Stimulated activated CD4-positive, alpha-beta T cell treated with anti-CD3 and anti-CD28 coated beads, Interleukin-1b, Interleukin-23, amount 100 ng/mL, for 1 hour (primary cell): ENCODE results near the gene GPHA2.

Experiments
- DNase-seq, 2 donors: peaks; one replicate each; pipeline ENCODE4 v3.0.0-alpha.2; 2020; ENCODE audit warnings: low read depth in 2 of 2

GPHA2 gene

DNA sequence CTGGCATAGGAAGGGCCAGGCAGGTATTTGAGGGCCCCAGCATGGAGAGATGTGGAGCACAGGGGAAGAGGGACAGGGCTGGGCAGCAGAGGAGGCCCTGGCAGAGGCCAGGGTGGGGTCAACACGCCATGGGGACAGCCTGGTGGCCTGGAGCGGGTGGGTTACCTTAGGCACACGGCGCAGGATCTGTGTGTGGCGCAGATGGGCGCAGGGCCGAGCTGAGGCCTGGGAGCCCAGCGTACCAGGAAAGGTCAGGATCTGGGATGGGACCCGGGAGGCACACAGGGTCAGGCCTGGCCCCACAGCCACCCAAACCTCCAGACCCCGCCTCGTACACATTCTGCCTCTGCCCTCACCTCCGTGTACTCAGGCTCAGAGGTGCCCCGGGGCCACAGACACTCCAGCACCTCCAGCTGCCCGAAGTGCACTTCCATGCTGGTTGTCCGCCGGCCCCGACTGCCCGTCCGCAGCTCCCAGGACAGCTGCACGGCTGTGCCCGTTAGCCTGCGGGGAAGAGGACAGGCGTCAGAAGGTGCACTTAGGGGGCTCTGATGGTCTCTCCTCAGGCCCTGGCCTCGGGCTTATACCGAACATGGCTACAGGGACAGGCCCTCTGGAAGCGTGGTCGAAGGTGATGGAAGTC is 25.1 kb downstream of the GPHA2 start:
- no peak for DNase-seq

GRCh38 chr11:64909653-64910343 is 25.9 kb downstream of the GPHA2 start:
- no peak for DNase-seq

DNA sequence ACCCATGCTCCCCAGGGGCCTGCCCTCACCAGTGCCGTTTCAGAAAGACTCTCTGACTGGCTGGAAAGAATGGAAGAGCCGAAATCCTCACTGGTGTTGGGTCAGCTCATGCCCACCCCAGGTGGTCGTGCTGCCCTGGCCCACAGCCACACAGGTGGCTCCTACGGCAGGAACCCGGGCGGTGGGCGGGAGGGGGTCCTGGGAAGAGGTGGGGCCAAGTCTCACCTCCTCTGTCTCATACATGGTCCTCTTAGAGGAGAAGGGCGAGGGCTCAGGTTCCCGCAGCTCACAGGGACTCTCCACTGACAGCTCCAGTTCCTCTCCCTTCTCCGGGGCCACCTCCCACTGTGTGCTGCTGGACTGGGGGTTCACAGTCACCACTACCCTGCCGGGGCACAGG is 26.9 kb downstream of the GPHA2 start:
- DNase-seq = no peak

GRCh38 chr11:64906314-64906635 is 29.4 kb downstream of the GPHA2 start:
- DNase-seq = no peak

GRCh38 chr11:64905516-64906313 is 30.0 kb downstream of the GPHA2 start:
- DNase-seq = no peak

GRCh38 chr11:64903291-64903833 is 32.3 kb downstream of the GPHA2 start:
- no peak for DNase-seq

- DNase-seq = no peak
Measured at GRCh38 chr11:64902102-64902900, 33.4 kb downstream of the GPHA2 start.

DNA sequence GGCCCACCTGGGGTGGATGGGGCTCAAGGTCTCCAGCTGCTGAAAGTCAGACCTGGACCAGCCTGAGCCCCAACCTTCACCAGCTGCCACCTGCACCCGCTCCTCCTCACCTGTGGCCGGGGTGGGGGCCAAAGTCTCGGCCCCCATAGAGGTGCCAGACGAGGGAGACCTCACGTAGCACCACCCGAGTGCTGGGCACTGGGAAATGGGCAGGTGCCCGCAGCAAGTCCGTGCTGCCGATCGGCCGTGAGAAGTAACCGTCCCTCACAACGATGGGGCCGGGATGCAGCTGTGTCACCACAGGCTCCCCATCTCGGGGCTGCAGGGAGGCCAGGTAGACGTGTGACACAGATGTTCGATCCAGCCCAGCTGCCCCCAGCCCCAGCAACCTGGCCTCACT is 34.9 kb downstream of the GPHA2 start:
- DNase-seq = no peak

DNA sequence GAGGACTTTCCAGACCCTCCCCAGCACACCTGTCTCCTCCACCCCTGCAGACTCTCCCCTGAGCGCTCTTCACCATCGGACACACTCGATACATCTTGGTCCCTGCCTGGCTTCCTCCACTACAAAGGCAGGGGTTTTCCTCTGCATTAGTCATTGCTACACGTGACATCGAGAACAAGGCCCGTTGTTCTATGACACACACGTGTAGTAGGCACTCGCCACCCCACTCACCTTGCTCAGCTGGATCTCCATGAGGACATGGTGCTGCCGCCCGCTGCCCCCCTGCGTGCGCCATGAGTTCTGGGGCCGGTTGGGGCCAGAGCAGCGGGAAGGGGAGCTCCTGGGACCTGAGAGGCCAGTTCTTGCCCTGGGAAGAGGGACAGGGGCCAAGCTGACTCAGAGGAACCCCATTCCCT is 35.4 kb downstream of the GPHA2 start:
- peak; percentile 34 to 46 for DNase-seq

DNA sequence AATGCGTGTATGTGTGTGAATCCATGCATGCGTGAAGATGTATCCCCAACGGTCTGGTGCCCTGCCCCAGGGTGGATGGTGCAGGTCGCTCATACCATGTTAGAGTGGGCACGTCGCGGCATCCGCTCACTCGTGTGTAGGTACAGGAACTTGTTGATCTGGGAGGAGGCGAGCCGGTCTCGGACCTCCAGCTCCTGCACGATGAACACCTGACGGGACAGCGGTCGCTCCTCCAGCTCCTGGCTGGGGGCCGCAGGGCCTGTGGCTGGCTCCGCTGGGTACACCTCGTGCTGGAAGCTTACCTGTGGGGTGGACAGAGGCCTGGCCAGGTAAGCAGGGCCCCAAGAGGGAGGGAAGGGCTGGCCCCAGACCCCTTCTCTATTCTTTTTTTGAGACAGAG is 37.2 kb downstream of the GPHA2 start:
- DNase-seq = no peak

GRCh38 chr11:64898076-64898445 is 37.6 kb downstream of the GPHA2 start:
- no peak for DNase-seq

GRCh38 chr11:64897381-64898075 is 38.2 kb downstream of the GPHA2 start:
- DNase-seq = no peak

DNA sequence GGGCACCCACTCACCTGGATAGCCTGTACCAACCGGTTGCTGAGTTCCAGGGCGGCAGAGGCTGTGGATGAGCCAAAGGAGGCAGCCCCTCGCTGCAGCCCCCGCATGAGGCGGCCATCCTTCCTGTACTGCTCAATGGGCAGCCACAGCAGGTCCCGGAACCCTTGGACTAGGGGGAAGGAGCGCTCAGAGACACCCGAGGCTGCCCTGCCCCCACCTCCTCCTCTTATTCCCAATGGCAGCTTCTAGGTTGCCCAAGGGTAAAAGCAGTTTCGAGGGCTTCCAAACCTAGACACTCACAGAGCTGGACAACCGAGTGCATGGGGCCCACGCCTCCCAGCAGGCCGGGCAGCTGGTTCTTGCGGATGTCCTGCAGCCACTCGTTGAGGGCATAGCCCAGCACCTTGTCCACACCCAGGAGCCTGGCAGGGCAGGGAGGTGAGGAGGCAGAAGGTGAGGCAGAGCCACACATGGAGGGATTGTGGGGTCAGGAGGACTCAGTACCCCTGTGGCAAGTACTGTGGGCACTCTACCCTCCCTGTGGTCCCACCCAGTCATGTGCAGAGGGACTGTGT is 39.2 kb downstream of the GPHA2 start:
- DNase-seq = no peak

DNA sequence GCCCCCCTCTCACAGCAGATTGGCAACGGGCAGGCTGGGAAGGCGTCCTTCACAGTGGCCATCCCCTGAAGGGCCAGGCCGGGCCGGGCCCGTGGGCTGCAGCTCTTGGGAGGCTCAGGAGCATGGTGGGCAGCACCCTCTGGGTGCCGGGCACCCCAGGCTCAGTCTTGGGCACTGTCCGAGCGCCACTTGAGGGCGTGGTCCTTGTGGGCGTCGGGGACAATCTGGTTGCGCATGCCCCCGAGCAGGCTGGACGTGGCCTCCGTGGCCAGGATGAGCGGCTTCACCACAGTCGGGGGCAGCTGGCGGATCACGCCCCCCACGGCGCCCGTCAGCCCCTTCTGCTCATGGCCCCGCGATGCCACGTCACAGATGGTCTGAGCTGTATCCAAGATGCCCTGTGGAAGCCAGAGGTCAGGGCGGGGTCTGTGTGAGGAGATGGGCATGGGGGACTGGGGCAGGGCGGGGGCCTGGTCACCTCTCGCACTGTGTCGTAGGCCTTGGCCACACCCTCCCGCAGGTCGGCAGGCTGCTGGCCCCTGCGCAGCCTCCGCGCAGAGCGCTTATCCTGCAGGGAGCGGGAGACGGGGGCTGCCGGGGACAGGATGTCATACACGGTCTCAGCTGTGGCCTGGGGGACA is 40.8 kb downstream of the GPHA2 start:
- no peak for DNase-seq

DNA sequence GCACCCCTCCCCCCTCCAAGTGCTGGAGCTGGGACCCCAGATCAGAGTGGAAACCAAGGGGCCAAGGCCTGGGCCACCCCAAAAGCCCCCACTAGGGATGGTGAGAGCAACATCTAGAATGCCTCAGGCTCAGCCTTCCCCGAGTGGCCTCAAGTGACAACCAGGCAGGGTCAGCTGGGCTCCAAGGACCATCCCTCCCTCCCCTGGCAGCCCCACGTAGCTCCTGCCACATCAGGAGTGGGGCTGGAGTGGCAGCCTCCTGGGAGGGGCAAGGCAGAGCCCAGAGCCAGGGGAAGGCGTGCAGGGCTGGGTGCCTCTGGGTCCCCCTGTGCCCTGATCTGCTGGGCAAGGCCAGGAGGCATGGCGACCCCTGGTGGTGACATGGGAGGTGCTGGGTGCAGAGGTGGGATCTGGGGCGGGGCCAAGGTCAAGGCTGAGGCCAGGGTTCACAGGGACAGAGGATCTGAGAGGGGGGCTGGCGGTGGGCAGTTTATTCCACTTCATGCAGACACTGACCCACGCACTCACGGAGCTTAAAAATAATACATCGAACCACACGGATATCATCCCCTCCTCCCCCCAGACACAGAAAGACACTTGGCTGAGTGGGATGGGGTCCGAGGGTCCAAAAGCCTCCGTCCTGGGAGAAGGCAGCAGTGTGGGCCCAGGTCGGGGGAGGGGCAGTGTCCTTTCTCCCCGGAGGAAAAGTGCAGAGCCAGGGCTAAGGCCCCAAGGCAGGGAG is 41.5 kb downstream of the GPHA2 start:
- peak; percentile 85 to 93 for DNase-seq

DNA sequence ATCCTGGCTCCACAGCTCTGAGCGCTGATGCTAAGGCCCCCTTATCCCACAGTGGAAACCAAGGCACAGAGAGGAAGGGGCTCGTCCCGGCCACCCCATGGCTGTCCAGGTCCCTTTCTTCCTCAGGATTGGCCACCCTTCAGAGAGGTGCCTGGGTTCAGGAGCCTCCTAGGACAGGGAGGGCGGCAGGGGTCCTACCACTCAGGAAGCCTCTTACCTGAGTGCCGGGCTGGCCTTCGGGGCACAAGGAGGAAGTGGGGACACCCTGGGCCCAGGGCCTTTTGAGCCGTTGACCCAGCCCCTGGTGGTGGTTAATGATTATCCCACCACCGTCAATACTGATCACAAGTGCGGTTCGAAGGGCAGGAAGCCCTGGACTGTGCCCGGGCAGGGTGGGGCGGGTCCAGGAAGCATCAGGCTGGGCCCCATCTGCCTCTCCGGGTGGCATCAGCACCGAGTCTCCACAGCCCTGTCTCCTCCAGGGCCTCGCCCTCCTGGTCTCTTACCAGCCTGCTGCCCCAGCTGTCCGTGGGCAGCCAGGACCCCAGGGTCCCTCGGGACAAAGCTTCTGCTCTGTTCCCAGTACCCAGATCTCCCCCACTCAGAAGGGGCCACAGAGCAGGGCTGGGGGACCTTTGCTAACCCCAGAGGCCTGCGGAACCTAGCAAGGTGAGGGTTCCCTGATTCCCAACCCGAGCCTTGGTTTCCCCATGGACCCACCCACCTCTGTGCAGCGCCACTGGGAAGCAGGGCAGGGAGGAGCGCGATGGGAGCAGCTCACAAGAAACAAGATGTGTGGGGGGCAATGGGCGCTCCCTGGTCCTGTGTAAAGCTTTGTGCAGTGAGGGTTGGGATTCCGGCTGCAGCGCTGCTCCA is 42.3 kb downstream of the GPHA2 start:
- DNase-seq = no peak

DNA sequence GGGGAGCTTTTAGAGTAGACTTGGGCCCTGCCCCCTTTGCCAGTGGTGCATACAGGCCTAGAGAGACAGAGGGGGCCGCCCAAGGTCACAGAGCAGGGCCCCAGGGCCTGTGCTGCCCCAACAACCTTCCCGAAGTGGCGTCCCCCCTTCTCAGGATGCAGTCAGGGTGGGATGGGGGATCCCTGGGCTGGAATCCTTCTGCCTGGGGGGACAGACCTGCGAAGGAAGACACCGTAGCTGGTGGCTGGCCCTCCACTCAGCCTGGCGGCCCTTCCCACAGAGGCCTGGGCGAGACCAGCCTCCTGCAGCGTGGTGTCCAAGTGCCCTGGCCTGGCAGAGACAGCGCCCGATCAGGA is 42.9 kb downstream of the GPHA2 start:
- no peak for DNase-seq

DNA sequence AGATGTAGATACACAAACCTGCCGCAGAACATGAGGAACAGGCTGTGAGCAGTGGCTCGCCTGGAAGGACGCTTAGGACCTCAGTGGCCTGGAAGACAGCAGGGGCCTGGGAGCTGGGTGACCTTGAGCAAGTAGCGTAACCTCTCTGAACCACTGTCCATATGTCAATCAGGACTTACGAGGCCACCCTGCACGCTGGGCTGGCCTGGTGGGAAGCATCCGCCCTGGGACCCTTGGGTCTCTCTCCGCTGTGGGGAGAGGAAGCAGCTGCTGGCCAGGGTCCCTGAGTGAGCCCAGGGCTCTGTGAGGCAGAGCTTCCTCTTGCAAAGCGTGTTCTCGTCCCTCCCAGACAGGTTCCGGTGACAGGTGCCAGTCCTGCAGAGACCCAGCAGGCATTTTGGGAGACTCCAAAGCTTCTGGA is 43.3 kb downstream of the GPHA2 start:
- no peak for DNase-seq

DNA sequence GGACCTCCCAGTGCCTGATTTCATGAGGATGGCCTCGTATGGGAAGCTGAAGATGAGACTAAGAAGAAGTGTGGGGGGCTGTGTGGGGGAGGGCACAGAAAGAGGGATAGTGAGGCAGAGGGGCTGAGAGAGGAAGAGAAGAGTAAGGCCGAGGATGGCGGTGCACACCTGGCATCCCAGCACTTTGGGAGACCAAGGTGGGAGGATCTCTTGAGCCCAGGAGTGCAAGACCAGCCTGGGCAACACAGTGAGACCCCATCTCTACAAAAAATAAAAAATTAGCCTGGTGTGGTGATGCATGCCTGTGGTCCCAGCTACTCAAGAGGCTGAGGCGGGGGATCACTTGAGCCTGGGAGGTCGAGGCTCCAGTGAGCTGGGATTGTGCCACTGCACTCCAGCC is 43.8 kb downstream of the GPHA2 start:
- DNase-seq = no peak
